AG10803 (cell line): ENCODE results near the gene ELOB.

Experiments
- DNase-seq: peaks from one replicate; pipeline ENCODE4 v3.0.0; 2010; ENCODE audit warnings: low read depth
- H3K4me3 ChIP-seq: 2 replicates; pipeline ENCODE4 v1.5.1; 2011; ENCODE audit warnings: mild to moderate bottlenecking, low read length, control low read depth
- CTCF ChIP-seq: conservative IDR thresholded peaks from 2 replicates; pipeline ENCODE4 v1.5.1; 2011; ENCODE audit warnings: mild to moderate bottlenecking, low read length, control low read depth, inconsistent platforms

Gene ELOB

DNA sequence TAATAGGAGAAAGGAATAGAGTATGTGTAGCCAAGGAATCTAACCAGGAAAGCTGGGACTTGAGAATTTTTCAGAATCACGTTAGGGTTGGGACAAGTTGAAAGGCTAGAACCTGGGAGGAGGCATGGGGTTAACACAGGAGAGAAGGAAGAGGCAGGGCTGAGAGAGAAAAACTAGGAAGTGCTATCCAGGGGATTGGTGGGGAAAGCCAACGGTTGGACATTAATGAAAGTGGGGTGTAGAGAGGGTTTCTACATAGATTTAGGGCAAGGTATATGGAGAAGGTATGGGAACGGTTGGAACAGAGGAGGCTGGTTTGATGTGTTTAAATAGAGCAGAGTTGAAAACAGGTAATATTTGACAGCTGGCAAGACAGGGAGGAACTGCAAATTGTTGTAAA is 21.9 kb downstream of the ELOB start:
- DNase-seq = no peak
- peak overlapping the region; percentile 94 for H3K4me3 ChIP-seq
- TF ChIP-seq CTCF = no peak

GRCh38 chr16:2753733-2754020 is 23.4 kb downstream of the ELOB start:
- TF ChIP-seq CTCF = peak; percentile 18; the same call in 1 of the 2 replicates
- H3K4me3 ChIP-seq = peak overlapping the region; percentile 94
- no peak for DNase-seq

GRCh38 chr16:2752850-2753732 is 24.0 kb downstream of the ELOB start:
- peak; percentile 75 for DNase-seq
- TF ChIP-seq CTCF = no peak
- peak overlapping the region; percentile 94 for H3K4me3 ChIP-seq

GRCh38 chr16:2752035-2752849 is 24.8 kb downstream of the ELOB start, which contains the start of gene SRRM2:
SRRM2 (plus strand) TSS chr16:2752638; CDS start chr16:2756365, 3,727 bp downstream.
- H3K4me3 ChIP-seq = peak within 1 kb of the TSS; percentile 94
- DNase-seq = peak; percentile 96
- no peak; the same call in 1 of the 2 replicates for TF ChIP-seq CTCF

DNA sequence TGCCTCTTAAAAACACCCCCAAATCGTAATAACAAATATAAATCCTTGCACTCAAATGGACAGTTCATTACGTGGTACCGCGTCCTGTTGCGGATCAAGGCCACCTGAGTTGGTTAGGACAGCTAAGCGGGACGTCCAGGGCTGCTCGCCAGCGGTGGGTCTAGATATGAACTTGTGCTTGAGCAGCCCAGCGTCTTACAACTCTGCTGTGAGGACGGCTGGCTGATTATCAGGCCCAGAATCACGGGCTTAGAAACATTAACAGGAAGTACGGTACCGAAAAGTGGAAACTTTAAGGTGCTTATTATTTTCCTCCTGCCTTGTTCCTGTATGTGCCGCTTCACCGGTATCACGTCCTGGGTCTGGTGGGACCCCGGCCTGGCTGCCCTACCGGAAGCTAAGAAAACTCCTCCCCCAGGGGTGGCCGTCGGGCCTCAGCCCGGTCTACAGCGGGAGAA is 25.5 kb downstream of the ELOB start:
- no peak for TF ChIP-seq CTCF
- H3K4me3 ChIP-seq = peak overlapping the region; percentile 94
- DNase-seq = no peak

DNA sequence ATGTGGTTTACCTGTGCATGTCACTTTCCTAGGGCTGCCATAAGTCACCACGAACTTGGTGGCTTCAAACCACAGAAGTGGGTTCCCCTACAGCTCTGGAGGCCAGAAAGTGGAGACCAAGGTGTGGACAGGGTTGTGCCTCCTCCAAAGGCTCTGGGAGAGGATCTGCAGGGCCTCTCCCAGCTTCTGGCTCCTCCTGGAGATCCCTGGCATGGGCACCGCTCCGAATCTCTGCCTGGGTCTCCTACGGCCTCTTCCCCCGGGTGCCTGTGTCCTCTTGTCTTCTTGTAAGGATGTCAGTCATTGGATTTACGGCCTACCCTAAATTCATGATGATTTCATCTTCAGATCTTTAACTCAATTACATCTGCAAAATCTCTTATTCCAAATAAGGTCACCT is 27.1 kb downstream of the ELOB start:
- H3K4me3 ChIP-seq = no peak overlapping the region
- no peak for TF ChIP-seq CTCF
- no peak for DNase-seq
